HL-60 (cell line): ENCODE results near the gene LHCGR.

ENCODE experiments used
- DNase-seq, 2 experiments: peaks; one replicate each; pipeline ENCODE4 v3.0.0-alpha.2; 2010 to 2020; ENCODE audit warnings: low read depth in 1 of 2, low spot score in 1 of 2
- H3K27ac ChIP-seq: fragments of 250-450 bp; sonication (Bioruptor Pico); replicated peaks from 2 replicates; pipeline ENCODE4 v1.5.1; 2020; ENCODE audit warnings: mild to moderate bottlenecking, moderate library complexity
- H3K27me3 ChIP-seq: fragments of 250-450 bp; sonication (Bioruptor Pico); 2 replicates; pipeline ENCODE4 v1.5.1; 2021; ENCODE audit warnings: mild to moderate bottlenecking, moderate library complexity; ENCODE audit not compliant: insufficient read depth, poor library complexity, severe bottlenecking
- H3K4me3 ChIP-seq: replicated peaks from 2 replicates; pipeline ENCODE4 v1.5.1; 2011; ENCODE audit warnings: mild to moderate bottlenecking, control low read depth, low read length; ENCODE audit not compliant: insufficient read depth
- GABPA ChIP-seq: IDR thresholded peaks from 2 replicates; pipeline ENCODE4 v1.6.1; 2012; ENCODE audit warnings: low read depth
- POLR2AphosphoS5 ChIP-seq: IDR thresholded peaks from 2 replicates; pipeline ENCODE4 v1.6.1; 2012; ENCODE audit warnings: low read depth
- SPI1 ChIP-seq: IDR thresholded peaks from 2 replicates; pipeline ENCODE4 v1.6.1; 2012; ENCODE audit warnings: low read depth, mild to moderate bottlenecking, borderline replicate concordance
- TF ChIP-seq, protein P1 (sequence below): IDR thresholded peaks from one replicate; pipeline ENCODE4 v1.5.1; 2011; ENCODE audit warnings: low read length, control low read depth, inconsistent platforms; ENCODE audit not compliant: insufficient read depth
- TF ChIP-seq, protein P2 (sequence below): IDR thresholded peaks from 2 replicates; pipeline ENCODE4 v1.6.1; 2012; ENCODE audit warnings: low read depth; ENCODE audit not compliant: insufficient replicate concordance

LHCGR gene

DNA sequence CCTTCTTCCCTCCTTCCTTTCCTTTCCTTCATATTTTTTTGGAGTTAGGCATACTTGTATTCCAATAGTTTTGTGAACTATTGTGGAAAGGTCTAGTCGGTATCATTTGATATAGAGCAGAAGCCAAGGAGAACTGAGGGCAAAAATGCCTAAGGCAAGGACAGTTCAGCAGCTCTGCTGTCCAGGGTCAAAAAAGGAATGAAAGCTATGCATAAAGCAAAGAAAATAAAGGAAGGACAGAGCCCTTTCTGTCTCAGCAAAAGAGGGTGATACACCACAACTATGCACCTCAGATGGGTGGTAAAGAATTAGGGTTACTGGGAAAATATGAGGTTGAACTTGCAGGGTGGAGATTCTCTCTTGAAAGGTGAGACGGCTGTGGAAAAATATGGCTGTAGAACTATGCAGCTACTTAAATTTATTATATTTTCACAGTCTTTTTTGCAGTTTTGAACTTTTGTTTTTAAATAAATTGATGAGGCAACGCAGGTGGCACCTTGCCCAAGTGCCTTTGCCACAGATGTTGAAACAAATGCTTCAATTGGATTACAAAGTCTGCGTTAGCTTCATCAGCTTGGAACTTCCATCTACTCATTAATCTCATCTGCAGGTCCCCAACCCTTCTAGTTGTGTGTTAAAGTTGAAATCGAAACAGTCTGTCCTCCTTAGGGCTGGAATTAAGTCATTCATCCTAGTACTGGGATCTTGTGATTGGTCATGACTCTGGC lies 20.8 kb downstream of the LHCGR start:
- H3K27me3 ChIP-seq = no peaks in the 10 kb centered on the region
- no peak overlapping the region for H3K27ac ChIP-seq
- no peak for DNase-seq
- TF ChIP-seq POLR2AphosphoS5 = no peak
- H3K4me3 ChIP-seq = no peak overlapping the region

DNA sequence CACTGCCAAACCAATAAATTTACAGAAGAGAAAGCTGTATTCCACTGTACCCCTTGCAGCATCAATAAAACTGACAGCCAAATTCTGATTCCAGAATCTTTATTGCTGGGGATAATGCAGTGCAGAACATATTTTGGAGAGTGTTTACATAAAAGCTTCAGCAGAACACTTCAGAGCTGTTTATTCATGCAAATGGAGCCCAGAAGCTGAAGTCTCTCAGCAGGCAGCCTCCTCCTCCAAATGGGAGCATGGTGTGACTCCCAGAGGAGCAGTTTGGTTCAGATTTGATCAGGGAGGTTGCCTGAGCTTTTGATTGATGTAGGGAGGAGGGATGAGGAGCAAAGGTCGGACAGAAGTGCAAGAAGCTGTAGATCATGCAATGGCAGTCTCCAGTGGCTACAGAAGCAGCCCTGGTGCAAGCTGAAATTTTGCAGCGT lies 22.4 kb downstream of the LHCGR start:
- no peak for DNase-seq
- no peak for TF ChIP-seq SPI1
- TF ChIP-seq, protein P1, sequence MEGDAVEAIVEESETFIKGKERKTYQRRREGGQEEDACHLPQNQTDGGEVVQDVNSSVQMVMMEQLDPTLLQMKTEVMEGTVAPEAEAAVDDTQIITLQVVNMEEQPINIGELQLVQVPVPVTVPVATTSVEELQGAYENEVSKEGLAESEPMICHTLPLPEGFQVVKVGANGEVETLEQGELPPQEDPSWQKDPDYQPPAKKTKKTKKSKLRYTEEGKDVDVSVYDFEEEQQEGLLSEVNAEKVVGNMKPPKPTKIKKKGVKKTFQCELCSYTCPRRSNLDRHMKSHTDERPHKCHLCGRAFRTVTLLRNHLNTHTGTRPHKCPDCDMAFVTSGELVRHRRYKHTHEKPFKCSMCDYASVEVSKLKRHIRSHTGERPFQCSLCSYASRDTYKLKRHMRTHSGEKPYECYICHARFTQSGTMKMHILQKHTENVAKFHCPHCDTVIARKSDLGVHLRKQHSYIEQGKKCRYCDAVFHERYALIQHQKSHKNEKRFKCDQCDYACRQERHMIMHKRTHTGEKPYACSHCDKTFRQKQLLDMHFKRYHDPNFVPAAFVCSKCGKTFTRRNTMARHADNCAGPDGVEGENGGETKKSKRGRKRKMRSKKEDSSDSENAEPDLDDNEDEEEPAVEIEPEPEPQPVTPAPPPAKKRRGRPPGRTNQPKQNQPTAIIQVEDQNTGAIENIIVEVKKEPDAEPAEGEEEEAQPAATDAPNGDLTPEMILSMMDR = no peak
- TF ChIP-seq GABPA = no peak
- no peak for TF ChIP-seq POLR2AphosphoS5
- TF ChIP-seq, protein P2, sequence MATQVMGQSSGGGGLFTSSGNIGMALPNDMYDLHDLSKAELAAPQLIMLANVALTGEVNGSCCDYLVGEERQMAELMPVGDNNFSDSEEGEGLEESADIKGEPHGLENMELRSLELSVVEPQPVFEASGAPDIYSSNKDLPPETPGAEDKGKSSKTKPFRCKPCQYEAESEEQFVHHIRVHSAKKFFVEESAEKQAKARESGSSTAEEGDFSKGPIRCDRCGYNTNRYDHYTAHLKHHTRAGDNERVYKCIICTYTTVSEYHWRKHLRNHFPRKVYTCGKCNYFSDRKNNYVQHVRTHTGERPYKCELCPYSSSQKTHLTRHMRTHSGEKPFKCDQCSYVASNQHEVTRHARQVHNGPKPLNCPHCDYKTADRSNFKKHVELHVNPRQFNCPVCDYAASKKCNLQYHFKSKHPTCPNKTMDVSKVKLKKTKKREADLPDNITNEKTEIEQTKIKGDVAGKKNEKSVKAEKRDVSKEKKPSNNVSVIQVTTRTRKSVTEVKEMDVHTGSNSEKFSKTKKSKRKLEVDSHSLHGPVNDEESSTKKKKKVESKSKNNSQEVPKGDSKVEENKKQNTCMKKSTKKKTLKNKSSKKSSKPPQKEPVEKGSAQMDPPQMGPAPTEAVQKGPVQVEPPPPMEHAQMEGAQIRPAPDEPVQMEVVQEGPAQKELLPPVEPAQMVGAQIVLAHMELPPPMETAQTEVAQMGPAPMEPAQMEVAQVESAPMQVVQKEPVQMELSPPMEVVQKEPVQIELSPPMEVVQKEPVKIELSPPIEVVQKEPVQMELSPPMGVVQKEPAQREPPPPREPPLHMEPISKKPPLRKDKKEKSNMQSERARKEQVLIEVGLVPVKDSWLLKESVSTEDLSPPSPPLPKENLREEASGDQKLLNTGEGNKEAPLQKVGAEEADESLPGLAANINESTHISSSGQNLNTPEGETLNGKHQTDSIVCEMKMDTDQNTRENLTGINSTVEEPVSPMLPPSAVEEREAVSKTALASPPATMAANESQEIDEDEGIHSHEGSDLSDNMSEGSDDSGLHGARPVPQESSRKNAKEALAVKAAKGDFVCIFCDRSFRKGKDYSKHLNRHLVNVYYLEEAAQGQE = no peak
- no peak overlapping the region for H3K27ac ChIP-seq
- H3K4me3 ChIP-seq = no peak overlapping the region
- no peaks in the 10 kb centered on the region for H3K27me3 ChIP-seq

DNA sequence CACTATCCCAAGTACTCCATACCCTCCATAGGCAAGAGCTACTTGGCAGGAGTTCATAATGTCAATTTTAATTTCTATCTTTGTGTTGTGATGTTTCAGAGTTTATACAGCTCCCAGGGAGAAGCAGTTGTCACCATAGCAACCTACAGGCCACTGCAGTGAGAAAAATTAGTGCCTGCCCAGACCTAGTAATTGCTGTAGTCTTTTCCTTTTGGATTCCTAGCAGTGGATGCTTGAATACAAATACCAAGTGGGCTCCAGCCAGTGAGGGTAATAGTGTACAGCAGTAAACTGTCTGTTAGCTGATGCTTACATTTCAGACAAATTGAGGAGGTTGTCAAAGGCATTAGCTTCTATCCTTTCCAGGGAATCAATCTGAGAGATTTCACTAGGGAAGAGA lies 26.7 kb downstream of the LHCGR start:
- H3K4me3 ChIP-seq = no peak overlapping the region
- H3K27me3 ChIP-seq = peaks cover 2% of the 10 kb centered on the region
- TF ChIP-seq, protein P2 = no peak
- TF ChIP-seq, protein P1 = no peak
- TF ChIP-seq POLR2AphosphoS5 = no peak
- no peak for TF ChIP-seq SPI1
- TF ChIP-seq GABPA = no peak
- DNase-seq = no peak
- no peak overlapping the region for H3K27ac ChIP-seq

DNA sequence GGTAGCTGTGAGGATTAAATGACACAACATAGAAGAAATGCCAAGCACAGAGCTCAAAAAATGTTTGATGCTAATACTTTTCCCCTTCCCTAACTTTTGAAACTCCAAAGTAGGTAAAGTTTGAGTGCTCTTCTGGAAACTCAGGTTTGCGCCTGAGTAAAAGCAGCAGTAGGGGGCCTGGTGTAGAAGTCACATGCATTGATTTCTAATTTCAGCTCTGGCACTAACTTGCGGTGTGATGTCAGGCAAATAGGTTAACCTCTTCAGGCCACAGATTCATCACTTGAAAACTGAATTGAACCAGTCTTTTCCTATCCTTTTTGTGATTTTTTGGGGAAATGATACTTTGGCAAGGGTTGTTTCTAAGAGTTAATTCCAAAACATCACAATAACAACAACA lies 27.2 kb downstream of the LHCGR start:
- TF ChIP-seq, protein P1 = no peak
- TF ChIP-seq POLR2AphosphoS5 = no peak
- TF ChIP-seq, protein P2 = no peak
- TF ChIP-seq SPI1 = no peak
- no peak for TF ChIP-seq GABPA

More for the DNA sequence above, 27.2 kb downstream of the LHCGR start:
- Histone ChIP-seq H3K4me3 (no peak overlapping the region), H3K27ac (no peak overlapping the region), H3K27me3 (peaks cover 2% of the 10 kb centered on the region)
- no peak for DNase-seq
